ENCODE data around the gene SMAP2. TPM values are rescaled to one million over a fixed set of nuclear protein-coding genes. Genes with fewer than 3 reads are reported as not detected.

The SMAP2 gene
- total RNA-seq, 1 donor from 2014 or later, result 20.9 TPM

- no peaks in the 10 kb centered on the region for H3K9me3 Mint-ChIP-seq
- no peak for DNase-seq (ENCODE audit: extremely low spot score, unreplicated experiment)
- H3K4me1 Mint-ChIP-seq (ENCODE audit: unreplicated experiment), result peaks cover 19% of the 10 kb centered on the region
- H3K4me3 Mint-ChIP-seq, result no peak overlapping the region
- H3K27ac Mint-ChIP-seq, result peak overlapping the region; percentile 51
- H3K36me3 Mint-ChIP-seq, result peaks cover 3% of the 10 kb centered on the region
- H3K27me3 Mint-ChIP-seq, result no peaks in the 10 kb centered on the region
- no peak for TF ChIP-seq CTCF (conservative IDR thresholded peaks at IDR 0.05)
Measured at GRCh38 chr1:40389871-40390560, 16.5 kb downstream of the SMAP2 start.

GRCh38 chr1:40390857-40391256, 17.3 kb downstream of the SMAP2 start:
- no peak overlapping the region for H3K27ac Mint-ChIP-seq
- peaks cover 14% of the 10 kb centered on the region for H3K4me1 Mint-ChIP-seq (ENCODE audit: unreplicated experiment)

GRCh38 chr1:40391688-40392145, 18.2 kb downstream of the SMAP2 start:
- H3K27ac Mint-ChIP-seq, result no peak overlapping the region
- no peaks in the 10 kb centered on the region for H3K27me3 Mint-ChIP-seq
- no peaks in the 10 kb centered on the region for H3K9me3 Mint-ChIP-seq
- peaks cover 9% of the 10 kb centered on the region for H3K4me1 Mint-ChIP-seq (ENCODE audit: unreplicated experiment)
- H3K4me3 Mint-ChIP-seq, result no peak overlapping the region
- DNase-seq (ENCODE audit: extremely low spot score, unreplicated experiment), result no peak
- TF ChIP-seq CTCF (conservative IDR thresholded peaks at IDR 0.05), result no peak
- H3K36me3 Mint-ChIP-seq, result peaks cover 3% of the 10 kb centered on the region

More at GRCh38 chr1:40390857-40391256, 17.3 kb downstream of the SMAP2 start:
- Mint-ChIP-seq H3K27me3 (no peaks in the 10 kb centered on the region), H3K9me3 (no peaks in the 10 kb centered on the region), H3K36me3 (peaks cover 3% of the 10 kb centered on the region), H3K4me3 (no peak overlapping the region)
- TF ChIP-seq CTCF (conservative IDR thresholded peaks at IDR 0.05), result no peak
- DNase-seq (ENCODE audit: extremely low spot score, unreplicated experiment), result no peak

- no peak overlapping the region for H3K27ac Mint-ChIP-seq
- no peak for TF ChIP-seq CTCF (conservative IDR thresholded peaks at IDR 0.05)
- peaks cover 9% of the 10 kb centered on the region for H3K4me1 Mint-ChIP-seq (ENCODE audit: unreplicated experiment)
- no peaks in the 10 kb centered on the region for H3K27me3 Mint-ChIP-seq
- no peaks in the 10 kb centered on the region for H3K9me3 Mint-ChIP-seq
- DNase-seq (ENCODE audit: extremely low spot score, unreplicated experiment), result no peak
- H3K36me3 Mint-ChIP-seq, result peaks cover 3% of the 10 kb centered on the region
- no peak overlapping the region for H3K4me3 Mint-ChIP-seq
Measured at GRCh38 chr1:40392221-40392620, 18.7 kb downstream of the SMAP2 start.

GRCh38 chr1:40393173-40393572, 19.6 kb downstream of the SMAP2 start:
- peaks cover 3% of the 10 kb centered on the region for H3K36me3 Mint-ChIP-seq
- DNase-seq (ENCODE audit: extremely low spot score, unreplicated experiment), result no peak
- H3K4me3 Mint-ChIP-seq, result no peak overlapping the region
- no peaks in the 10 kb centered on the region for H3K9me3 Mint-ChIP-seq
- no peak for TF ChIP-seq CTCF (conservative IDR thresholded peaks at IDR 0.05)
- peaks cover 9% of the 10 kb centered on the region for H3K4me1 Mint-ChIP-seq (ENCODE audit: unreplicated experiment)
- no peak overlapping the region for H3K27ac Mint-ChIP-seq
- no peaks in the 10 kb centered on the region for H3K27me3 Mint-ChIP-seq
